Measurements from ENCODE around the gene RBM11. TPM values are rescaled to one million over a fixed set of nuclear protein-coding genes. Genes with fewer than 3 reads are reported as not detected.

Gene RBM11
- total RNA-seq, 4 donors from 2014 or later: 0.75 to 2.4 TPM; not detected in 2

GRCh38 chr21:14229399-14229798 lies 13.4 kb downstream of the RBM11 start:
- no peak overlapping the region for H3K4me3 ChIP-seq (ENCODE audit: low read depth, poor library complexity, severe bottlenecking)
- WGBS, 2 donors: 89% methylated on average over 1 of the region's 1 CpG
- DNase-seq (ENCODE audit: low spot score in 2 of 2): no peak
- intact Hi-C loops (cut with DNase I; ENCODE audit: low total_unique reads): no loop called here
- no peak for TF ChIP-seq POLR2A (IDR thresholded peaks at IDR 0.05)
- TF ChIP-seq, protein P1, sequence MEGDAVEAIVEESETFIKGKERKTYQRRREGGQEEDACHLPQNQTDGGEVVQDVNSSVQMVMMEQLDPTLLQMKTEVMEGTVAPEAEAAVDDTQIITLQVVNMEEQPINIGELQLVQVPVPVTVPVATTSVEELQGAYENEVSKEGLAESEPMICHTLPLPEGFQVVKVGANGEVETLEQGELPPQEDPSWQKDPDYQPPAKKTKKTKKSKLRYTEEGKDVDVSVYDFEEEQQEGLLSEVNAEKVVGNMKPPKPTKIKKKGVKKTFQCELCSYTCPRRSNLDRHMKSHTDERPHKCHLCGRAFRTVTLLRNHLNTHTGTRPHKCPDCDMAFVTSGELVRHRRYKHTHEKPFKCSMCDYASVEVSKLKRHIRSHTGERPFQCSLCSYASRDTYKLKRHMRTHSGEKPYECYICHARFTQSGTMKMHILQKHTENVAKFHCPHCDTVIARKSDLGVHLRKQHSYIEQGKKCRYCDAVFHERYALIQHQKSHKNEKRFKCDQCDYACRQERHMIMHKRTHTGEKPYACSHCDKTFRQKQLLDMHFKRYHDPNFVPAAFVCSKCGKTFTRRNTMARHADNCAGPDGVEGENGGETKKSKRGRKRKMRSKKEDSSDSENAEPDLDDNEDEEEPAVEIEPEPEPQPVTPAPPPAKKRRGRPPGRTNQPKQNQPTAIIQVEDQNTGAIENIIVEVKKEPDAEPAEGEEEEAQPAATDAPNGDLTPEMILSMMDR (IDR thresholded peaks at IDR 0.05): no peak

- WGBS, 2 donors: 72 to 78% methylated on average over 5 of the region's 5 CpGs
Observed at GRCh38 chr21:14235101-14235500, 19.1 kb downstream of the RBM11 start.

GRCh38 chr21:14236180-14236579 lies 20.2 kb downstream of the RBM11 start:
- WGBS, 2 donors: 53 to 57% methylated on average over 3 of the region's 3 CpGs

More at GRCh38 chr21:14235101-14235500, 19.1 kb downstream of the RBM11 start:
- intact Hi-C loops (cut with DNase I; ENCODE audit: low total_unique reads): no loop called here
- TF ChIP-seq POLR2A (IDR thresholded peaks at IDR 0.05): no peak
- TF ChIP-seq, protein P1 (IDR thresholded peaks at IDR 0.05): no peak
- DNase-seq (ENCODE audit: low spot score in 2 of 2): no peak
- H3K4me3 ChIP-seq (ENCODE audit: low read depth, poor library complexity, severe bottlenecking): no peak overlapping the region

DNA sequence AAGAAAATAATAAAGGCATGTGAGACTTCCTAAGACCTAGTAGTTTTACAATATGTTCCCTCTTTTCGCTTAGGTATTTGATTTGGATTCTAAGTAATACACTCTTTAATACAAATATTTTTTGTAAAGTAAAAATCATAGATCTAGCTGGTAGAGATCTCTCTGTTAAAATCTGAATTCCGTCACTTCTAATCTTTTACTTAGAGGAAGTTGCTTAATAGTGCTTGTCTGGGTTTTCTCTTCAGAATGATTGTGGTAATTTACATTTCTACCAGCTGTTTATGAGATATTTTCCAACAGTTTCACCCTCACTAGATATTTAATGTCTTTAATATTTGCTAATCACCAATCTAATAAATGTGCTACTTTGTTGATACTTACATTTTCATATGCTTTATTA lies 23.3 kb downstream of the RBM11 start:
- intact Hi-C loops (cut with DNase I; ENCODE audit: low total_unique reads): no loop called here
- H3K4me3 ChIP-seq (ENCODE audit: low read depth, poor library complexity, severe bottlenecking): no peak overlapping the region
- no peak for TF ChIP-seq POLR2A (IDR thresholded peaks at IDR 0.05)
- TF ChIP-seq, protein P1 (IDR thresholded peaks at IDR 0.05): no peak
- DNase-seq (ENCODE audit: low spot score in 2 of 2): no peak
- WGBS, 2 donors: 84% methylated on average over 2 of the region's 2 CpGs

More at GRCh38 chr21:14236180-14236579, 20.2 kb downstream of the RBM11 start:
- no peak for DNase-seq (ENCODE audit: low spot score in 2 of 2)
- TF ChIP-seq, protein P1 (IDR thresholded peaks at IDR 0.05): no peak
- no peak for TF ChIP-seq POLR2A (IDR thresholded peaks at IDR 0.05)
- no peak overlapping the region for H3K4me3 ChIP-seq (ENCODE audit: low read depth, poor library complexity, severe bottlenecking)
- intact Hi-C loops (cut with DNase I; ENCODE audit: low total_unique reads): no loop called here

GRCh38 chr21:14241297-14241696 lies 25.3 kb downstream of the RBM11 start:
- DNase-seq (ENCODE audit: low spot score in 2 of 2): no peak
- WGBS, 2 donors: 44 to 45% methylated on average over 2 of the region's 2 CpGs
- no peak overlapping the region for H3K4me3 ChIP-seq (ENCODE audit: low read depth, poor library complexity, severe bottlenecking)
- TF ChIP-seq, protein P1 (IDR thresholded peaks at IDR 0.05): no peak
- TF ChIP-seq POLR2A (IDR thresholded peaks at IDR 0.05): no peak
- intact Hi-C loops (cut with DNase I; ENCODE audit: low total_unique reads): loop anchor here (10.0 kb wide), 1 partner anchor 1354 kb away; no protein-coding TSS in a partner anchor

DNA sequence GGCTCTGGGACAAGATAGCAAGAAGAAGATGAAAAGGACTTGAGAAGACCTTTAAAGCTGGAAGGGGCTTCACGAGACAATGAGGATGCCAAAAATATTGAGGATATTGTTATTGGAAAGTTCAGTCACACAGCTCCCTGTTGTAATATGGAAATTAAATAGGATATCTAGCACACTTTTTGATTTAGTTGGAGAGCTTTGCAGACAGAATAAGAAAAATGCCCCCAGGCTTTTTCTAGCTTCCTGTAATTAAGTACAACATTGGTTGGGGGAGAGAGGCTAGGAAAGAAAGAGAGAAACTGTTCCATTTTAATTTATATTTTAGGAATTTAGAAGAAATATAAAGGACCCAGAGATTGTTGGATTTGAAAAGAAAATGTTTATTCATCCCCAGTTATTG lies 27.5 kb downstream of the RBM11 start:
- DNase-seq (ENCODE audit: low spot score in 2 of 2): no peak
- WGBS, 2 donors: 12 to 44% methylated on average over 1 of the region's 1 CpG
- TF ChIP-seq, protein P1 (IDR thresholded peaks at IDR 0.05): no peak
- TF ChIP-seq POLR2A (IDR thresholded peaks at IDR 0.05): no peak
- intact Hi-C loops (cut with DNase I; ENCODE audit: low total_unique reads): loop anchor here (10.0 kb wide), 1 partner anchor 1351 kb away; no protein-coding TSS in a partner anchor
- no peak overlapping the region for H3K4me3 ChIP-seq (ENCODE audit: low read depth, poor library complexity, severe bottlenecking)
